Osteocyte (in vitro differentiated cells): ENCODE measurements around the gene TENM3. TPM values are rescaled to one million over a fixed set of nuclear protein-coding genes. Genes with fewer than 3 reads are reported as not detected.

Experiments
- DNase-seq: peaks from one replicate; pipeline ENCODE4 v3.0.0; 2021; ENCODE audit warnings: mixed read lengths; ENCODE audit not compliant: unreplicated experiment; ENCODE audit errors: extremely low spot score
- H3K27ac Mint-ChIP-seq: one replicate; pipeline ENCODE4 v1.8.0; 2021; ENCODE audit warnings: mild to moderate bottlenecking, mixed read lengths; ENCODE audit not compliant: unreplicated experiment
- H3K27me3 Mint-ChIP-seq: one replicate; pipeline ENCODE4 v1.8.0; 2021; ENCODE audit warnings: mixed read lengths; ENCODE audit not compliant: unreplicated experiment
- H3K36me3 Mint-ChIP-seq: one replicate; pipeline ENCODE4 v1.8.0; 2021; ENCODE audit warnings: mixed read lengths; ENCODE audit not compliant: unreplicated experiment
- H3K4me1 Mint-ChIP-seq: one replicate; pipeline ENCODE4 v1.8.0; 2021; ENCODE audit warnings: mixed read lengths; ENCODE audit not compliant: unreplicated experiment
- H3K4me3 Mint-ChIP-seq: one replicate; pipeline ENCODE4 v1.8.0; 2021; ENCODE audit warnings: mild to moderate bottlenecking, moderate library complexity, mixed read lengths; ENCODE audit not compliant: unreplicated experiment
- H3K9me3 Mint-ChIP-seq: one replicate; pipeline ENCODE4 v1.8.0; 2021; ENCODE audit warnings: mixed read lengths; ENCODE audit not compliant: unreplicated experiment
- CTCF ChIP-seq: fragments of 200-600 bp; sonication (generic); IDR thresholded peaks from 2 replicates; pipeline ENCODE4 v1.5.0; 2021; ENCODE audit warnings: antibody characterized with exemption, mild to moderate bottlenecking, moderate library complexity
- total RNA-seq: library from RNA; stranded (reverse); gene quantifications from 2 replicates; pipeline ENCODE4 v1.2.1, GENCODE V29; 2021

Gene TENM3
- total RNA-seq, 1 donor from 2014 or later = 78.3 TPM

GRCh38 chr4:182493377-182493776 lies 250.2 kb downstream of the TENM3 start:
- Mint-ChIP-seq H3K4me3 (no peak overlapping the region), H3K27ac (no peak overlapping the region), H3K27me3 (no peaks in the 10 kb centered on the region), H3K9me3 (no peaks in the 10 kb centered on the region), H3K4me1 (peaks cover 16% of the 10 kb centered on the region), H3K36me3 (no peaks in the 10 kb centered on the region)
- DNase-seq = no peak
- no peak for TF ChIP-seq CTCF

- H3K4me3 Mint-ChIP-seq = no peak overlapping the region
- DNase-seq = no peak
- H3K4me1 Mint-ChIP-seq = peaks cover 16% of the 10 kb centered on the region
- H3K9me3 Mint-ChIP-seq = no peaks in the 10 kb centered on the region
- no peaks in the 10 kb centered on the region for H3K36me3 Mint-ChIP-seq
- no peak overlapping the region for H3K27ac Mint-ChIP-seq
- no peaks in the 10 kb centered on the region for H3K27me3 Mint-ChIP-seq
- no peak for TF ChIP-seq CTCF
These were observed 250.9 kb downstream of the TENM3 start for GRCh38 chr4:182494103-182494502.

GRCh38 chr4:182495031-182495430 lies 251.8 kb downstream of the TENM3 start:
- Mint-ChIP-seq H3K27me3 (no peaks in the 10 kb centered on the region), H3K4me1 (peaks cover 16% of the 10 kb centered on the region), H3K36me3 (no peaks in the 10 kb centered on the region), H3K9me3 (no peaks in the 10 kb centered on the region), H3K27ac (no peak overlapping the region), H3K4me3 (no peak overlapping the region)
- TF ChIP-seq CTCF = no peak
- DNase-seq = no peak

- Mint-ChIP-seq H3K27ac (no peak overlapping the region), H3K4me1 (peaks cover 16% of the 10 kb centered on the region), H3K36me3 (no peaks in the 10 kb centered on the region), H3K27me3 (no peaks in the 10 kb centered on the region), H3K9me3 (no peaks in the 10 kb centered on the region), H3K4me3 (no peak overlapping the region)
- no peak for TF ChIP-seq CTCF
- DNase-seq = no peak
These were observed 252.6 kb downstream of the TENM3 start for GRCh38 chr4:182495645-182496385.

- H3K4me1 Mint-ChIP-seq = peaks cover 16% of the 10 kb centered on the region
- H3K9me3 Mint-ChIP-seq = no peaks in the 10 kb centered on the region
- no peak for DNase-seq
- no peak overlapping the region for H3K4me3 Mint-ChIP-seq
- no peak overlapping the region for H3K27ac Mint-ChIP-seq
- H3K27me3 Mint-ChIP-seq = no peaks in the 10 kb centered on the region
- TF ChIP-seq CTCF = no peak
- H3K36me3 Mint-ChIP-seq = no peaks in the 10 kb centered on the region
These were observed 253.2 kb downstream of the TENM3 start for GRCh38 chr4:182496408-182496807.
